Measurements from ENCODE around the gene TECPR2. TPM values are rescaled to one million over a fixed set of nuclear protein-coding genes. Genes with fewer than 3 reads are reported as not detected.

Gene TECPR2
- total and polyA plus RNA-seq, 10 of the 15 experiments (the other 5 are each of a cell fraction or from before 2014, with no cell fraction given): 0.15 to 10.0 (median 3.0) TPM

GRCh38 chr14:102516531-102517391 lies 154.0 kb downstream of the TECPR2 start (continued):
- TF ChIP-seq ZNF592 (IDR thresholded peaks at IDR 0.05): 0 out of 2 replicates have a peak, but pooled peaks have one; percentile 26
- TF ChIP-seq NKRF (conservative IDR thresholded peaks at IDR 0.05): peak; percentile 41; the same call in 1 of the 2 replicates
- TF ChIP-seq SMC3 (IDR thresholded peaks at IDR 0.05; ENCODE audit: borderline replicate concordance, low read length): peak; percentile 73
- no peak for TF ChIP-seq CUX1 (IDR thresholded peaks at IDR 0.05; ENCODE audit: insufficient replicate concordance, low read depth, low read length)

Measured in GM12878 (cell line).